Thyroid gland (tissue), 4 donors: ENCODE measurements around the gene C2CD3. TPM values are rescaled to one million over a fixed set of nuclear protein-coding genes. Genes with fewer than 3 reads are reported as not detected.

Experiments
- DNase-seq, 2 donors: peaks; one replicate each; pipeline ENCODE4 v3.0.0-alpha.2; 2019
- H3K27ac ChIP-seq, 3 donors: fragments of 200-600 bp; sonication (generic); 1 replicate in 2 of 3; 2 replicates in 1 of 3; pipeline ENCODE4 v1.5.1; 2016 to 2019; ENCODE audit warnings: mild to moderate bottlenecking in 1 of 3, moderate library complexity in 1 of 3
- H3K27me3 ChIP-seq: fragments of 200-600 bp; sonication (generic); one replicate; pipeline ENCODE4 v1.5.1; 2019
- H3K36me3 ChIP-seq, 2 donors: fragments of 200-600 bp; sonication (generic); one replicate each; pipeline ENCODE4 v1.5.1; 2016 to 2019
- H3K4me1 ChIP-seq, 2 donors: fragments of 200-600 bp; sonication (generic); one replicate each; pipeline ENCODE4 v1.5.1; 2017 to 2019
- H3K4me3 ChIP-seq, 3 donors: fragments of 200-600 bp; sonication (generic); replicated peaks in 1 of 3; 1 replicate in 2 of 3; 2 replicates in 1 of 3; pipeline ENCODE4 v1.5.1; 2016; ENCODE audit warnings: mild to moderate bottlenecking in 1 of 3
- H3K9me3 ChIP-seq: fragments of 200-600 bp; sonication (generic); one replicate; pipeline ENCODE4 v1.5.1; 2017
- POLR2A ChIP-seq, 2 donors: fragments of 450-650 bp; IDR thresholded peaks; one replicate each; pipeline ENCODE4 v1.6.1; 2017; ENCODE audit warnings: antibody characterized with exemption in 2 of 2, mild to moderate bottlenecking in 2 of 2, moderate library complexity in 1 of 2
- WGBS, 2 donors: methylation state at CpG; one replicate each; pipeline ENCODE4 v1.1.5; 2017; 5-methylcytosine and 5-hydroxymethylcytosine counted together
- intact Hi-C: fragments of 100-400 bp; cut with DNase I; formaldehyde crosslinking; loops from one replicate; pipeline ENCODE4 v1.15.1; 2023
- total RNA-seq, 4 donors: library from RNA; depleted of rRNA; stranded (reverse); fragments of >200 nt; gene quantifications; one replicate each; pipeline ENCODE4 v1.2.3, GENCODE V29; 2016
- TF ChIP-seq, protein P1 (sequence below), 6 experiments: fragments of 200-600 bp in 3 of 6; fragments of 450-650 bp in 3 of 6; sonication (generic) in 3 of 6; IDR thresholded peaks; one replicate each; pipeline ENCODE4 v1.5.1; 2016 to 2019; ENCODE audit warnings: antibody characterized with exemption in 6 of 6, mild to moderate bottlenecking in 2 of 6, inconsistent platforms in 1 of 6, moderate library complexity in 1 of 6

C2CD3 gene
- total RNA-seq, 4 donors from 2014 or later: 37.8 to 85.8 (median 40.7) TPM

DNA sequence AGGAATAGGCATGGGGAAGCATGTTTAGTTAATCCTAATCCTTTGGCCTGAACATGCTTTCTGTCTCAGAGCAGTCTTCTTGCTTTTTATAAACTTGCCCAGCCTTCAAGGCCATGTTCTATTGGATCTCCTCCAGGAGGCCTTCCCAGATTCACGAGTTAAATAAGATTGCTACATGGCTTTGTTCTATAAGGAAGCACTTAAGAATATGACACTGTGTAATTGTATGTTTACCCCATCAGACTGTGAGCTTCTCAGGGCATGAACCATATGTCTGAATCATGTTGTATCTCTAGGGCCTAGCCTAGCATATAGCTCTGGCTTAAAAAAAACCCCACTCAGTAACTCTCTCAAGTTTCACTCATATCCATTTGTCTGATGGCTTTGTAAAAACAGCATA lies 135.5 kb downstream of the C2CD3 start:
- Histone ChIP-seq H3K4me1 (peaks cover 0 to 13% of the 10 kb centered on the region in 2 donors), H3K9me3 (no peaks in the 10 kb centered on the region), H3K36me3 (peaks cover 21 to 23% of the 10 kb centered on the region in 2 donors), H3K27me3 (no peaks in the 10 kb centered on the region), H3K27ac (no peak overlapping the region), H3K4me3 (no peak overlapping the region)
- WGBS, 2 donors: 85 to 93% methylated on average over 1 of the region's 1 CpG
- intact Hi-C loops: no loop called here
- TF ChIP-seq, protein P1, sequence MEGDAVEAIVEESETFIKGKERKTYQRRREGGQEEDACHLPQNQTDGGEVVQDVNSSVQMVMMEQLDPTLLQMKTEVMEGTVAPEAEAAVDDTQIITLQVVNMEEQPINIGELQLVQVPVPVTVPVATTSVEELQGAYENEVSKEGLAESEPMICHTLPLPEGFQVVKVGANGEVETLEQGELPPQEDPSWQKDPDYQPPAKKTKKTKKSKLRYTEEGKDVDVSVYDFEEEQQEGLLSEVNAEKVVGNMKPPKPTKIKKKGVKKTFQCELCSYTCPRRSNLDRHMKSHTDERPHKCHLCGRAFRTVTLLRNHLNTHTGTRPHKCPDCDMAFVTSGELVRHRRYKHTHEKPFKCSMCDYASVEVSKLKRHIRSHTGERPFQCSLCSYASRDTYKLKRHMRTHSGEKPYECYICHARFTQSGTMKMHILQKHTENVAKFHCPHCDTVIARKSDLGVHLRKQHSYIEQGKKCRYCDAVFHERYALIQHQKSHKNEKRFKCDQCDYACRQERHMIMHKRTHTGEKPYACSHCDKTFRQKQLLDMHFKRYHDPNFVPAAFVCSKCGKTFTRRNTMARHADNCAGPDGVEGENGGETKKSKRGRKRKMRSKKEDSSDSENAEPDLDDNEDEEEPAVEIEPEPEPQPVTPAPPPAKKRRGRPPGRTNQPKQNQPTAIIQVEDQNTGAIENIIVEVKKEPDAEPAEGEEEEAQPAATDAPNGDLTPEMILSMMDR (IDR thresholded peaks at IDR 0.05): no peak
- no peak for TF ChIP-seq POLR2A (IDR thresholded peaks at IDR 0.05)
- no peak for DNase-seq

DNA sequence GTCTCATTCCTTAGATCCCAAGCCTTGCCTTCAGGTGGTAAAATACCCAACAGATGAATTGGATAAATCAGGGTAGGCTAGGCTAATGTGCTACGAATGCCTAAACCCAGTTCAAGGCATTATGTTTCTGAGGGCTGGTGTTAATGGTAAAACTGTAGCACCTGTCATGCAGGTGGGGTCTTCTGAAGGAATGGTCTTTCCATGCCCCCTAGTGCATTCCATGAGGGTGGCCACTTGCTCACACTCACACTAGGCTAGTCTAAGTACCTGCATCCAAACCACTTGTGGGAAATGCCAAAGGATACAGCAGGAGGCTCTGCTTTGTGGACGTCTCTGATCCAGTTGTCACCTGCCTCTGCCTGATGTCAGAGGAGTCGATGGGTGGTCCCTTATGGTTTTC lies 137.8 kb downstream of the C2CD3 start:
- H3K4me3 ChIP-seq: no peak overlapping the region
- H3K27me3 ChIP-seq: no peaks in the 10 kb centered on the region
- peaks cover 0 to 18% of the 10 kb centered on the region in 2 donors for H3K4me1 ChIP-seq
- DNase-seq: no peak
- 95 to 96% methylated on average over 3 of the region's 3 CpGs for WGBS, 2 donors
- TF ChIP-seq, protein P1 (IDR thresholded peaks at IDR 0.05): no peak
- no peak for TF ChIP-seq POLR2A (IDR thresholded peaks at IDR 0.05)
- H3K27ac ChIP-seq: no peak overlapping the region
- intact Hi-C loops: no loop called here
- no peaks in the 10 kb centered on the region for H3K9me3 ChIP-seq
- H3K36me3 ChIP-seq: peaks cover 18 to 23% of the 10 kb centered on the region in 2 donors

DNA sequence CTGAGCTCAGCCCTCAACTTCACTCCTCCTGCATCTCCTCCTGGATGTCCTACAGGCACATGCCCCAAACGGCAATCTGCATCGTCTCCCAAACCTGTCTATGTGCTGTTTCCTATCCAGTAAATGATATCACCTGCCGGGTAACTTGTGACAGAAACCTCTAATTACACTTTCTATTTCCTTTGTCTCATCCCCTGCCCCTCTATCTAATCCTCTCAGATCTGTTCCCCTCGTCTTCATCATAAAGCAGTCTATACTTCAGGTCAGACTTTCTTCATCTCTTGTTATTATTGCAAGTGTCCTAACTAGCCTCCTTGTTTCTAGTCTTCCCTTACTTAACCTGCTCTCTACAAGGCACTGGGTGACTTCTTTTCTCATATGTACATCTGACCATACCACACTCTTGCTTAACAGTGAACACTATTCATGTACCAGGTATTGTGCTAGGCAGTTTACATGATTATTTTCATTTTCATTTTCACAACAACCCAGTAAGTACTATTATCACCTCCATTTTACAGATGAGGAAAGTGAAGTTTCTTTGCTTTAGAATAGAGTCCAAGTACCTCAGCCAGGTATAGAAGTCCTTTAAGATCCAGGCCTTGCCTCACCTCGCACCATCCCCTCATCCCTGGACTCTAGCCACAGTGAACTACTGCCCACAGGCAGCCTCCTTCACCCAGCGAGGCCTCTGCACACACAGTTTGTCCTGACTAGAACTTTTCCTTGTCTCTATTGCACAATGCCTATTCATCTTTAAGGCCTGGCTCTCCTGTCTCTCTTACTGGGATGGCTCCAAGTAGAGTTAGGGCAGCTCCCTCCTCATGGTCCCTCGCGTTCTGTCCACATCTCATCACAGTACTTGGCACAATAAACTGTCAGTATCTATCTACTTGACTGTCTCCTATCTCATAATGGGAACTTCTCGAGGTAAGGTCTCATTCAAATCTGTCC lies 139.8 kb downstream of the C2CD3 start:
- H3K4me1 ChIP-seq: peaks cover 0 to 8% of the 10 kb centered on the region in 2 donors
- WGBS, 2 donors: 89 to 92% methylated on average over 9 of the region's 9 CpGs
- H3K9me3 ChIP-seq: no peaks in the 10 kb centered on the region
- H3K27me3 ChIP-seq: no peaks in the 10 kb centered on the region
- no peak overlapping the region for H3K4me3 ChIP-seq
- intact Hi-C loops: no loop called here
- DNase-seq: no peak
- TF ChIP-seq, protein P1 (IDR thresholded peaks at IDR 0.05): no peak
- no peak for TF ChIP-seq POLR2A (IDR thresholded peaks at IDR 0.05)
- H3K27ac ChIP-seq: no peak overlapping the region
- peaks cover 17 to 18% of the 10 kb centered on the region in 2 donors for H3K36me3 ChIP-seq

- no peaks in the 10 kb centered on the region for H3K36me3 ChIP-seq
- no peak overlapping the region for H3K4me3 ChIP-seq
- H3K27ac ChIP-seq: peak overlapping the region in 2 of 3 donors; percentile 13 to 35
- TF ChIP-seq, protein P1 (IDR thresholded peaks at IDR 0.05): no peak
- no peak for TF ChIP-seq POLR2A (IDR thresholded peaks at IDR 0.05)
- intact Hi-C loops: no loop called here
- H3K9me3 ChIP-seq: no peaks in the 10 kb centered on the region
- H3K4me1 ChIP-seq: peaks cover 0 to 26% of the 10 kb centered on the region in 2 donors
- no peaks in the 10 kb centered on the region for H3K27me3 ChIP-seq
- no peak for DNase-seq
- 91 to 94% methylated on average over 7 of the region's 7 CpGs for WGBS, 2 donors
Observed at GRCh38 chr11:74025467-74026166, 145.2 kb downstream of the C2CD3 start.
